GM12878 (cell line): Measurements from ENCODE around the gene ANKRD42. TPM values are rescaled to one million over a fixed set of nuclear protein-coding genes. Genes with fewer than 3 reads are reported as not detected.

Experiments used
- ATAC-seq: fragments of 200-7000 bp; cut with Tn5 transposase; 3 replicates; pipeline ENCODE4 v1.9.1; 2020; ENCODE audit warnings: mild to moderate bottlenecking, moderate library complexity
- BruUV-seq: library from RNA; stranded (reverse); fragments of 400-500 nt; replicated peaks from 2 replicates; lab custom pipeline; 2021; lab: Mats Ljungman, UMichigan
- CTCF ChIA-PET: fragments of 300-600 bp; sonication (Branson Sonifier 250); formaldehyde crosslinking; extraction: SDS; loops from one replicate; lab custom pipeline; 2021; ENCODE audit warnings: inconsistent platforms; lab: Yijun Ruan, JAX
- POLR2A ChIA-PET: fragments of 350-600 bp; formaldehyde crosslinking; extraction: SDS; loops from one replicate; lab custom pipeline; 2021; ENCODE audit warnings: inconsistent platforms; lab: Charles Lee
- RAD21 ChIA-PET: fragments of 300-600 bp; sonication (Branson Sonifier 250); formaldehyde crosslinking; loops from one replicate; lab custom pipeline; 2023; ENCODE audit warnings: antibody characterized with exemption; ENCODE audit not compliant: unreplicated experiment; lab: Charles Lee
- SMC1A ChIA-PET: fragments of 300-600 bp; sonication (Branson Sonifier 250); formaldehyde crosslinking; loops from one replicate; lab custom pipeline; 2023; ENCODE audit not compliant: unreplicated experiment, uncharacterized antibody; lab: Charles Lee
- DNase-seq: peaks from one replicate; pipeline ENCODE4 v3.0.0-alpha.2; 2011; ENCODE audit warnings: low read depth, low spot score
- FAIRE-seq: peaks from 3 replicates; lab custom pipeline; 2011; peaks lifted over from hg19 to GRCh38; lab: Jason Lieb, UNC
- H2AFZ ChIP-seq: 2 replicates; pipeline ENCODE4 v1.6.0; 2011; ENCODE audit warnings: low read depth, low read length, control low read depth; ENCODE audit not compliant: control insufficient read depth
- H3K27ac ChIP-seq: 2 replicates; pipeline ENCODE4 v1.5.1; 2011; ENCODE audit warnings: control low read depth; ENCODE audit not compliant: control insufficient read depth, insufficient read depth
- H3K27me3 ChIP-seq, 2 experiments: replicated peaks in 1 of 2; 2 replicates each; pipeline versions ENCODE4 v1.6.0 to v1.6.1; 2011; ENCODE audit warnings: low read length in 1 of 2; ENCODE audit not compliant: control insufficient read depth in 2 of 2, insufficient read depth in 2 of 2
- H3K36me3 ChIP-seq, 2 experiments: 2 replicates each; pipeline ENCODE4 v1.5.1; 2011; ENCODE audit warnings: low read length in 1 of 2; ENCODE audit not compliant: control insufficient read depth in 2 of 2, insufficient read depth in 2 of 2
- H3K4me1 ChIP-seq: 2 replicates; pipeline ENCODE4 v1.6.1; 2011; ENCODE audit warnings: mild to moderate bottlenecking, low read length, moderate library complexity, mixed read lengths; ENCODE audit not compliant: control insufficient read depth, insufficient read depth
- H3K4me2 ChIP-seq: 2 replicates; pipeline ENCODE4 v1.6.0; 2011; ENCODE audit warnings: control low read depth; ENCODE audit not compliant: control insufficient read depth, insufficient read depth
- H3K4me3 ChIP-seq: fragments of 200-600 bp; sonication (generic); 2 replicates; pipeline ENCODE4 v1.5.1; 2016
- H3K79me2 ChIP-seq: 2 replicates; pipeline ENCODE4 v1.6.0; 2011; ENCODE audit warnings: low read length; ENCODE audit not compliant: control insufficient read depth, insufficient read depth
- H3K9ac ChIP-seq: 2 replicates; pipeline ENCODE4 v1.8.0; 2011; ENCODE audit warnings: low read length, control low read depth, mixed read lengths; ENCODE audit not compliant: control insufficient read depth, insufficient read depth
- H3K9me3 ChIP-seq: replicated peaks from 3 replicates; pipeline ENCODE4 v1.5.1; 2011; ENCODE audit warnings: mild to moderate bottlenecking, low read length; ENCODE audit not compliant: control insufficient read depth, insufficient read depth
- H4K20me1 ChIP-seq: 2 replicates; pipeline ENCODE4 v1.6.0; 2011; ENCODE audit not compliant: control insufficient read depth, insufficient read depth
- CEBPZ ChIP-seq: fragments of 150-350 bp; IDR thresholded peaks from 2 replicates; pipeline ENCODE4 v1.6.1; 2016; ENCODE audit warnings: low read depth, low read length
- CREB1 ChIP-seq: IDR thresholded peaks from 2 replicates; pipeline ENCODE4 v1.6.1; 2012; ENCODE audit warnings: low read depth, mild to moderate bottlenecking, inconsistent platforms
- POLR2A ChIP-seq: IDR thresholded peaks from 2 replicates; pipeline ENCODE4 v1.6.1; 2011; ENCODE audit warnings: low read depth, mild to moderate bottlenecking, low read length
- RAD21 ChIP-seq: IDR thresholded peaks from 2 replicates; pipeline ENCODE4 v1.6.1; 2011; ENCODE audit warnings: mild to moderate bottlenecking, low read depth, low read length, moderate library complexity; ENCODE audit not compliant: insufficient read depth
- TCF7 ChIP-seq: IDR thresholded peaks from 2 replicates; pipeline ENCODE4 v1.6.1; 2014; ENCODE audit warnings: antibody characterized with exemption, borderline replicate concordance
- WGBS: methylation state at CpG from one replicate; pipeline ENCODE4 v1.1.6; 2016; ENCODE audit warnings: low lambda C conversion rate; ENCODE audit not compliant: insufficient replicate concordance, insufficient coverage; ENCODE audit errors: missing lambda C conversion rate; 5-methylcytosine and 5-hydroxymethylcytosine counted together
- in situ Hi-C: fragments of 300-500 bp; cut with MboI; formaldehyde crosslinking; loops from 9 replicates; pipeline ENCODE4 v1.14.3; 2018; ENCODE audit warnings: mixed read lengths
- intact Hi-C: fragments of 100-400 bp; cut with micrococcal nuclease; formaldehyde crosslinking; loops from one replicate; pipeline ENCODE4 v1.14.2; 2022; ENCODE audit not compliant: unreplicated experiment
- polyA plus RNA-seq, 11 experiments: library from polyadenylated mRNA; depleted of rRNA in 4 of 11; unstranded in 6 of 11; stranded (reverse) in 5 of 11; fragments of >200 nt; fragmentation: Nextera tagmentation in 4 of 11; fragmentation: Illumina TruSeq in 1 of 11; extraction: Ambion mirVana in 4 of 11; extraction: Trizol in 1 of 11; gene quantifications; 1 replicate in 1 of 11; 2 replicates in 10 of 11; pipeline versions ENCODE4 v1.2.1 to v1.2.3, GENCODE V29; 2011 to 2016; ENCODE audit warnings: inconsistent platforms in 2 of 11, missing spikeins in 2 of 11, low read depth in 1 of 11
- total RNA-seq, 4 experiments: library from RNA; depleted of rRNA in 3 of 4; stranded (reverse); fragments of >200 nt in 3 of 4; fragmentation: Illumina TruSeq in 1 of 4; extraction: Trizol in 1 of 4; gene quantifications; 2 replicates each; pipeline versions ENCODE4 v1.2.1 to v1.2.3, GENCODE V29; 2013 to 2021
- TF ChIP-seq, protein P1 (sequence below): fragments of 450-650 bp; IDR thresholded peaks from 2 replicates; pipeline ENCODE4 v1.6.1; 2017; ENCODE audit warnings: mild to moderate bottlenecking, moderate library complexity

ANKRD42 gene
- total and polyA plus RNA-seq, 10 of the 15 experiments (the other 5 are each of a cell fraction or from before 2014, with no cell fraction given), result 0.68 to 3.2 (median 2.0) TPM

- TF ChIP-seq CREB1, result no peak
- TF ChIP-seq RAD21, result no peak
- TF ChIP-seq, protein P1, sequence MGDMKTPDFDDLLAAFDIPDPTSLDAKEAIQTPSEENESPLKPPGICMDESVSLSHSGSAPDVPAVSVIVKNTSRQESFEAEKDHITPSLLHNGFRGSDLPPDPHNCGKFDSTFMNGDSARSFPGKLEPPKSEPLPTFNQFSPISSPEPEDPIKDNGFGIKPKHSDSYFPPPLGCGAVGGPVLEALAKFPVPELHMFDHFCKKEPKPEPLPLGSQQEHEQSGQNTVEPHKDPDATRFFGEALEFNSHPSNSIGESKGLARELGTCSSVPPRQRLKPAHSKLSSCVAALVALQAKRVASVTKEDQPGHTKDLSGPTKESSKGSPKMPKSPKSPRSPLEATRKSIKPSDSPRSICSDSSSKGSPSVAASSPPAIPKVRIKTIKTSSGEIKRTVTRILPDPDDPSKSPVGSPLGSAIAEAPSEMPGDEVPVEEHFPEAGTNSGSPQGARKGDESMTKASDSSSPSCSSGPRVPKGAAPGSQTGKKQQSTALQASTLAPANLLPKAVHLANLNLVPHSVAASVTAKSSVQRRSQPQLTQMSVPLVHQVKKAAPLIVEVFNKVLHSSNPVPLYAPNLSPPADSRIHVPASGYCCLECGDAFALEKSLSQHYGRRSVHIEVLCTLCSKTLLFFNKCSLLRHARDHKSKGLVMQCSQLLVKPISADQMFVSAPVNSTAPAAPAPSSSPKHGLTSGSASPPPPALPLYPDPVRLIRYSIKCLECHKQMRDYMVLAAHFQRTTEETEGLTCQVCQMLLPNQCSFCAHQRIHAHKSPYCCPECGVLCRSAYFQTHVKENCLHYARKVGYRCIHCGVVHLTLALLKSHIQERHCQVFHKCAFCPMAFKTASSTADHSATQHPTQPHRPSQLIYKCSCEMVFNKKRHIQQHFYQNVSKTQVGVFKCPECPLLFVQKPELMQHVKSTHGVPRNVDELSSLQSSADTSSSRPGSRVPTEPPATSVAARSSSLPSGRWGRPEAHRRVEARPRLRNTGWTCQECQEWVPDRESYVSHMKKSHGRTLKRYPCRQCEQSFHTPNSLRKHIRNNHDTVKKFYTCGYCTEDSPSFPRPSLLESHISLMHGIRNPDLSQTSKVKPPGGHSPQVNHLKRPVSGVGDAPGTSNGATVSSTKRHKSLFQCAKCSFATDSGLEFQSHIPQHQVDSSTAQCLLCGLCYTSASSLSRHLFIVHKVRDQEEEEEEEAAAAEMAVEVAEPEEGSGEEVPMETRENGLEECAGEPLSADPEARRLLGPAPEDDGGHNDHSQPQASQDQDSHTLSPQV, result no peak
- TF ChIP-seq POLR2A, result no peak
These were observed 58.8 kb downstream of the ANKRD42 start (continued) for GRCh38 chr11:83252266-83252665.

- no peak for TF ChIP-seq CEBPZ
- 0 out of 2 replicates have a peak, but pooled peaks have one; percentile 28 for TF ChIP-seq TCF7
- intact Hi-C loops, result loop anchor here (5.0 kb wide), 1 partner anchor 166 kb away; no protein-coding TSS in a partner anchor
- no peaks in the 10 kb centered on the region for H3K27me3 ChIP-seq
- H3K4me3 ChIP-seq, result no peak overlapping the region
- no TSS peak for BruUV-seq
- H4K20me1 ChIP-seq, result no peaks in the 10 kb centered on the region
- no peak for ATAC-seq
- H2AFZ ChIP-seq, result no peak overlapping the region
- H3K9ac ChIP-seq, result no peak overlapping the region
- no peak overlapping the region for H3K4me2 ChIP-seq
- H3K79me2 ChIP-seq, result no peaks in the 10 kb centered on the region
- FAIRE-seq, result no peak
- ChIA-PET RAD21 (no interaction called here), POLR2A (interaction anchor here (0.9 kb wide), 1 partner anchor 322 kb away, joined by 3 read pairs; no protein-coding TSS in a partner anchor), CTCF (interaction anchor here (0.8 to 1.6 kb wide), 4 partner anchors 22 to 386 kb away, joined by 3 to 5 read pairs (median 4); no protein-coding TSS in a partner anchor), SMC1A (interaction anchor here (0.8 to 1.1 kb wide), 3 partner anchors 219 to 385 kb away, joined by 3 to 4 read pairs (median 3); partner anchors contain the start of gene DDIAS)
- 100% methylated on average over 2 of the region's 2 CpGs for WGBS
- DNase-seq, result no peak
- no peaks in the 10 kb centered on the region for H3K36me3 ChIP-seq
- in situ Hi-C loops, result loop anchor here (5.0 kb wide), 1 partner anchor 351 kb away; the partner anchor contains the start of genes DDIAS and PRCP
- no peaks in the 10 kb centered on the region for H3K9me3 ChIP-seq
- peaks cover 12% of the 10 kb centered on the region for H3K4me1 ChIP-seq
- H3K27ac ChIP-seq, result no peak overlapping the region
These were observed 59.4 kb downstream of the ANKRD42 start for GRCh38 chr11:83252941-83253340.
